ENCODE results near the gene TEX2.
A peak's percentile ranks its signal among the peaks of the same experiment; 100 is the strongest.

The TEX2 gene

GRCh38 chr17:64263000-64263766 lies at the start of gene TEX2:
Gene TEX2, minus strand, starts transcription at chr17:64263260. Its CDS starts 49,043 bp downstream, at chr17:64214217.
- DNase-seq = peak; percentile 87

- no peak for DNase-seq
These were observed 46.6 kb upstream of the TEX2 start for GRCh38 chr17:64309710-64310109.

- no peak for DNase-seq
These were observed 46.0 kb upstream of the TEX2 start for GRCh38 chr17:64309021-64309420.

GRCh38 chr17:64306850-64307463 lies 43.9 kb upstream of the TEX2 start:
- DNase-seq = peak; percentile 68

- DNase-seq = no peak
These were observed 41.5 kb upstream of the TEX2 start for GRCh38 chr17:64304551-64304950.

- DNase-seq = no peak
These were observed 37.6 kb upstream of the TEX2 start for GRCh38 chr17:64300699-64300965.

- DNase-seq = no peak
These were observed 34.5 kb upstream of the TEX2 start for GRCh38 chr17:64297467-64298088.

- no peak for DNase-seq
These were observed 33.2 kb upstream of the TEX2 start for GRCh38 chr17:64296246-64296645.

- no peak for DNase-seq
These were observed 32.1 kb upstream of the TEX2 start for GRCh38 chr17:64295146-64295545.

GRCh38 chr17:64291268-64291851 lies 28.3 kb upstream of the TEX2 start:
- no peak for DNase-seq

GRCh38 chr17:64289741-64290141 lies 26.7 kb upstream of the TEX2 start:
- no peak for DNase-seq

GRCh38 chr17:64282753-64283080 lies 19.7 kb upstream of the TEX2 start:
- DNase-seq = no peak

- DNase-seq = peak; percentile 22
These were observed 19.1 kb upstream of the TEX2 start for GRCh38 chr17:64281962-64282752.

GRCh38 chr17:64278614-64279013 lies 15.6 kb upstream of the TEX2 start:
- DNase-seq = no peak

GRCh38 chr17:64277831-64278562 lies 14.9 kb upstream of the TEX2 start:
- no peak for DNase-seq

- DNase-seq = no peak
These were observed 14.0 kb upstream of the TEX2 start for GRCh38 chr17:64276961-64277505.

GRCh38 chr17:64275016-64275415 lies 12.0 kb upstream of the TEX2 start:
- no peak for DNase-seq

- DNase-seq = no peak
These were observed 9.9 kb upstream of the TEX2 start for GRCh38 chr17:64273006-64273405.

- no peak for DNase-seq
These were observed 7.8 kb upstream of the TEX2 start for GRCh38 chr17:64270885-64271284.

- no peak for DNase-seq
These were observed 6.9 kb upstream of the TEX2 start for GRCh38 chr17:64269687-64270649.

- DNase-seq = no peak
These were observed 1.8 kb upstream of the TEX2 start for GRCh38 chr17:64264891-64265290.

All from activated T-cell treated with anti-CD3 and anti-CD28 coated beads, Interleukin-2, amount 50 U/mL, for 1 hour (primary cell).